Stimulated activated CD4-positive, alpha-beta T cell treated with anti-CD3 and anti-CD28 coated beads, Interleukin-12 subunit alpha, Interleukin-12 subunit beta, amount 100 ng/mL, for 48 hours (primary cell): ENCODE data around the gene NDUFV1.
"Not testable (repeated sequence)": the region's sequence is repeated elsewhere in the genome, so short reads cannot be mapped to it uniquely, and the experiment has no call there.

Source experiments
- DNase-seq, 3 donors: peaks; one replicate each; pipeline ENCODE4 v3.0.0-alpha.2; 2020; ENCODE audit warnings: low read depth in 2 of 3, low spot score in 1 of 3

The NDUFV1 gene

GRCh38 chr11:67585911-67586310, 20.8 kb upstream of the NDUFV1 start:
- DNase-seq, result no peak

- no peak for DNase-seq
These were observed 20.0 kb upstream of the NDUFV1 start for GRCh38 chr11:67586568-67587250.

GRCh38 chr11:67588136-67588503, 18.6 kb upstream of the NDUFV1 start:
- no peak for DNase-seq

- not testable (repeated sequence) for DNase-seq
These were observed 17.8 kb upstream of the NDUFV1 start for GRCh38 chr11:67588899-67589415.

GRCh38 chr11:67592880-67593564, 13.7 kb upstream of the NDUFV1 start:
- no peak for DNase-seq

- DNase-seq, result no peak
These were observed 13.2 kb upstream of the NDUFV1 start for GRCh38 chr11:67593565-67593905.

GRCh38 chr11:67594480-67594879, 12.3 kb upstream of the NDUFV1 start:
- DNase-seq, result no peak

- DNase-seq, result no peak
These were observed 9.9 kb upstream of the NDUFV1 start for GRCh38 chr11:67596753-67597300.

- DNase-seq, result not testable (repeated sequence)
These were observed 9.3 kb upstream of the NDUFV1 start for GRCh38 chr11:67597458-67597857.

- not testable (repeated sequence) for DNase-seq
These were observed 8.8 kb upstream of the NDUFV1 start for GRCh38 chr11:67597963-67598362.

GRCh38 chr11:67599149-67599548, 7.6 kb upstream of the NDUFV1 start:
- no peak for DNase-seq

GRCh38 chr11:67600324-67601029, 6.3 kb upstream of the NDUFV1 start:
- no peak for DNase-seq

GRCh38 chr11:67601098-67601497, 5.6 kb upstream of the NDUFV1 start:
- no peak for DNase-seq

- DNase-seq, result not testable (repeated sequence)
These were observed 2.6 kb upstream of the NDUFV1 start for GRCh38 chr11:67604119-67604518.

GRCh38 chr11:67604815-67605214, 1.9 kb upstream of the NDUFV1 start:
- no peak for DNase-seq

GRCh38 chr11:67605231-67606011, 1.3 kb upstream of the NDUFV1 start:
- no peak for DNase-seq

- no peak for DNase-seq
These were observed 644 bp upstream of the NDUFV1 start for GRCh38 chr11:67606093-67606491.

GRCh38 chr11:67607507-67607906, 771 bp downstream of the NDUFV1 start:
- DNase-seq, result no peak

GRCh38 chr11:67608486-67608885, 1.8 kb downstream of the NDUFV1 start:
- no peak for DNase-seq

GRCh38 chr11:67609316-67609715, 2.6 kb downstream of the NDUFV1 start:
- no peak for DNase-seq

GRCh38 chr11:67610302-67610868, 3.6 kb downstream of the NDUFV1 start:
- no peak for DNase-seq
